ENCODE data around the gene GOLGB1.

- TF ChIP-seq POLR2A (IDR thresholded peaks at IDR 0.05) (no peak), CTCF (IDR thresholded peaks at IDR 0.05) (no peak)
These were observed 19.7 kb upstream of the GOLGB1 start for GRCh38 chr3:121769246-121769645.

All from transverse colon (tissue), 3 donors.